Uterus (tissue), 4 donors: ENCODE data around the gene PANK4. TPM values are rescaled to one million over a fixed set of nuclear protein-coding genes. Genes with fewer than 3 reads are reported as not detected.

Experiments used
- DNase-seq, 2 donors: peaks; one replicate each; pipeline ENCODE4 v3.0.0-alpha.2; 2019 to 2020
- H3K27ac ChIP-seq, 2 donors: fragments of 200-600 bp; sonication (generic); 1 replicate in 1 of 2; 2 replicates in 1 of 2; pipeline ENCODE4 v1.5.1; 2016 to 2018
- H3K27me3 ChIP-seq, 2 donors: fragments of 200-600 bp; sonication (generic); one replicate each; pipeline ENCODE4 v1.5.1; 2018 to 2019; ENCODE audit warnings: control low read depth in 1 of 2
- H3K36me3 ChIP-seq, 2 donors: fragments of 200-600 bp; sonication (generic); one replicate each; pipeline ENCODE4 v1.5.1; 2019; ENCODE audit warnings: control low read depth in 1 of 2
- H3K4me1 ChIP-seq, 2 donors: fragments of 200-600 bp; sonication (generic); one replicate each; pipeline ENCODE4 v1.5.1; 2018 to 2019; ENCODE audit warnings: control low read depth in 1 of 2
- H3K4me3 ChIP-seq, 2 donors: fragments of 200-600 bp; sonication (generic); 1 replicate in 1 of 2; 2 replicates in 1 of 2; pipeline ENCODE4 v1.5.1; 2018 to 2019; ENCODE audit warnings: mild to moderate bottlenecking in 1 of 2
- H3K9me3 ChIP-seq, 2 donors: fragments of 200-600 bp; sonication (generic); one replicate each; pipeline ENCODE4 v1.5.1; 2019; ENCODE audit warnings: control low read depth in 1 of 2
- CTCF ChIP-seq, 4 experiments: fragments of 200-600 bp in 2 of 4; fragments of 450-650 bp in 2 of 4; sonication (generic) in 2 of 4; IDR thresholded peaks; one replicate each; pipeline ENCODE4 v1.5.1; 2016 to 2019; ENCODE audit warnings: antibody characterized with exemption in 4 of 4, mild to moderate bottlenecking in 2 of 4, moderate library complexity in 1 of 4
- POLR2A ChIP-seq, 2 donors: fragments of 450-650 bp; IDR thresholded peaks; one replicate each; pipeline ENCODE4 v1.6.1; 2016; ENCODE audit warnings: antibody characterized with exemption in 2 of 2, mild to moderate bottlenecking in 1 of 2, moderate library complexity in 1 of 2
- intact Hi-C: fragments of 100-400 bp; cut with DNase I; formaldehyde crosslinking; loops from one replicate; pipeline ENCODE4 v1.15.1; 2023; ENCODE audit warnings: low total_unique reads
- total RNA-seq, 4 donors: library from RNA; depleted of rRNA in 3 of 4; stranded (reverse); fragments of >200 nt in 3 of 4; gene quantifications; one replicate each; pipeline versions ENCODE4 v1.1.0 to v1.2.4, GENCODE V29; 2014 to 2023
- donor health status: DM: yes; HTN: yes; CAD: no.

PANK4 gene
- total RNA-seq, 4 donors from 2014 or later = 29.2 to 43.9 (median 33.6) TPM

GRCh38 chr1:2544875-2545640, 18.7 kb upstream of the PANK4 start:
- H3K4me1 ChIP-seq = peaks cover 0 to 29% of the 10 kb centered on the region in 2 donors
- intact Hi-C loops = loop anchor here (5.0 kb wide), 1 partner anchor 133 kb away; the partner anchor contains the start of gene PEX10
- TF ChIP-seq CTCF (IDR thresholded peaks at IDR 0.05) = no peak
- TF ChIP-seq POLR2A (IDR thresholded peaks at IDR 0.05) = no peak
- H3K27me3 ChIP-seq = no peaks in the 10 kb centered on the region
- H3K36me3 ChIP-seq = no peaks in the 10 kb centered on the region
- no peaks in the 10 kb centered on the region for H3K9me3 ChIP-seq
- peak overlapping the region; percentile 84 to 85 for H3K27ac ChIP-seq
- DNase-seq = no peak
- no peak overlapping the region for H3K4me3 ChIP-seq

DNA sequence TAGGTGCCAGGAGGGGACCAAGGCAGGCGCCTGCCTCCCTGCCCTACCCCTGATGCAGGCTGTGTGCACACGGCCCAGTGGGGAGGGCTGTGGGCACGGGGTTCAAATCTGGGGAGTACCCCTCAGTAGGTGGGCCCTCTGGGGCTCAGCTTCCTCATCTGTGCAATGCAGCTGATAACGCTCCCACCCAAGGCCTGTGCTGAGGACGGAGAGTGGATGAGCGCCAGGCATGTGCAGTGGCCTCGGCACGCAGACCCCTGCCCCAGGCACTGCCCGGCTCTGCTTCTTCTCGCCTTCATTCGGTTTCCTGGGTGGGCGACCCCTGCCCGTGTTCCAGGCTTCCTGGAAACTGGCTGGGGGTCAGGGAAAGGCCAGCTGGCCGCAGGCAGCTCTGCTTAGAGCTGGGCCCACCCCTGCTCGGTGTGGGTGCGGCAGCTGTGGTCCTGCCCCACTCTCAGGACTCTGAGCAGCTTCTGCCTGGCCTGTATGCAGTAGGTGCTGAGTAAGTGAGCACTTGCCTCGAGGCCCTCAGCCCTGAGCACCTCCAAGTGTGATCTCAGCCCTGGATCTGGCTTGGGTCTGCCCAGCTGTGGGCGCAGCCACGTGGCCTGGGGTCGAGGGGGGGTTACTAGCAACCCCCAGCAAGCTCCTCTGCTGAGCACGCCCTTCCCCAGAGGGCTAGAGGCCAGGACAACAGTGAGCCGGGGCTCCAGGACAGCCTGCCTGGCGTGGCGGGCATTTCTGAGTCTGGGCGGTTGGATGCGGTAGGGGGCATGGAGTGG, 17.9 kb upstream of the PANK4 start:
- H3K36me3 ChIP-seq = no peaks in the 10 kb centered on the region
- H3K4me3 ChIP-seq = no peak overlapping the region
- intact Hi-C loops = no loop called here
- TF ChIP-seq POLR2A (IDR thresholded peaks at IDR 0.05) (no peak), CTCF (IDR thresholded peaks at IDR 0.05) (no peak)
- H3K9me3 ChIP-seq = no peaks in the 10 kb centered on the region
- DNase-seq = no peak
- peaks cover 0 to 27% of the 10 kb centered on the region in 2 donors for H3K4me1 ChIP-seq
- H3K27me3 ChIP-seq = no peaks in the 10 kb centered on the region
- peak overlapping the region in 1 of 2 donors; percentile 84 for H3K27ac ChIP-seq

DNA sequence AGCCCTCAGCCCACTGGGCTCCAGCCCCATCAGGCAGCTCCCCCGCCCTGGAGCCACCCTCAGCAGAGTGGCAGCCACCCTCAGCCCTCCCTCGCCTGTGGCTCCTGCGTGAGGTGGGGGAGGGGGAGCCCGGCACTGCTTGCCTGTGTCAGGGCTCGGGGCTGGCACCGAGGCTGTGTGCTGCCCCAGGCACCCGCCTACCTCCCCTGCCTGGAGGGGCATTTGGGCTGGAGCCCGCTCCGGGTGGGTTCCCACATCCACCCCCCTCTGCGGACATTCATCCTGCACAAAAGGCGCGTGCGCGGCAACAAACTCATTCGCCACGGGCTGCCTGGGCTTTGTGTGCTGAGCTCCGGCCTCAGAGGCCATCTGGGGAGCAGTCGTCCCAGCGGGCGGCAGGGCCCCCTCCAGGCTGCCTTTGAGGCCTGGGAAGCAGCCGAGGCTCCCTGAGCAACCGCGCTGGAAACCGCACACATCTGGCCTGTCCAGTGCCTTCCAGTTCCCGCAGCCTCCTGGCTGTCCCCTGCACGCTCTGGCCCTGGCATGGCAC, 17.2 kb upstream of the PANK4 start:
- TF ChIP-seq POLR2A (IDR thresholded peaks at IDR 0.05) (no peak), CTCF (IDR thresholded peaks at IDR 0.05) (no peak)
- intact Hi-C loops = no loop called here
- no peak overlapping the region for H3K4me3 ChIP-seq
- H3K4me1 ChIP-seq = peaks cover 0 to 23% of the 10 kb centered on the region in 2 donors
- no peak overlapping the region for H3K27ac ChIP-seq
- H3K36me3 ChIP-seq = no peaks in the 10 kb centered on the region
- no peaks in the 10 kb centered on the region for H3K9me3 ChIP-seq
- DNase-seq = no peak
- H3K27me3 ChIP-seq = no peaks in the 10 kb centered on the region

GRCh38 chr1:2542246-2542915, 16.0 kb upstream of the PANK4 start:
- Histone ChIP-seq H3K4me1 (peaks cover 0 to 13% of the 10 kb centered on the region in 2 donors), H3K27me3 (no peaks in the 10 kb centered on the region), H3K4me3 (no peak overlapping the region), H3K9me3 (no peaks in the 10 kb centered on the region), H3K36me3 (no peaks in the 10 kb centered on the region), H3K27ac (no peak overlapping the region)
- intact Hi-C loops = no loop called here
- TF ChIP-seq CTCF (IDR thresholded peaks at IDR 0.05) = no peak
- TF ChIP-seq POLR2A (IDR thresholded peaks at IDR 0.05) = no peak
- no peak for DNase-seq
